ENCODE data around the gene SERF2. TPM values are rescaled to one million over a fixed set of nuclear protein-coding genes. Genes with fewer than 3 reads are reported as not detected.

Gene SERF2
- total RNA-seq, 1 donor from 2014 or later = 769 TPM

DNA sequence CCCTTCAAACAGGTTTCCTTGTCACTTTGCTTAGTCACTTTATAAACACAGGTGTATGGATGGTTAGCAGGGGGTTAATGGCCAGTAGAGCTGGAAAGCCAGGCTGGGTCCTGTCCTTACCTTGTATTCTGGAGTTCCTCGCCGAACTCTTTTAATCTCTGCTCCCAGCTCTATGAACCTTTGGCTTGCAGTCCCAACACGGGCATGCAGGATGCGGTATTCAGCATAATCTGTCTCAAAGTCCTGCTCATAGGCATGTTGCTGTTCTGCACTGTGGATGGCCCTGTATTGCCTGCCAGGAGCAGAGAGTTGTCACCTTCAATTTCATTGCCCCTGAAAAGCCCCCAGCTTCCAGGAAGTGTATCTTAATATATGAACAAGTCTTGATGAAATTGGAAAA, 18.1 kb upstream of the SERF2 start:
- H3K4me3 ChIP-seq = no peak overlapping the region
- ATAC-seq = no peak
- H3K9me3 ChIP-seq = no peaks in the 10 kb centered on the region
- H3K36me3 ChIP-seq = peaks cover 51% of the 10 kb centered on the region
- no peak overlapping the region for H3K27ac ChIP-seq
- H3K27me3 ChIP-seq = no peaks in the 10 kb centered on the region
- H3K4me1 ChIP-seq = peaks cover 8% of the 10 kb centered on the region
- no peak for TF ChIP-seq CTCF (IDR thresholded peaks at IDR 0.05)
- no peak for DNase-seq
- intact Hi-C loops (cut with DNase I) = no loop called here

GRCh38 chr15:43775411-43775965, 16.6 kb upstream of the SERF2 start:
- H3K4me3 ChIP-seq = no peak overlapping the region
- ATAC-seq (peak; percentile 2), DNase-seq (peak; percentile 48)

GRCh38 chr15:43776101-43776717, 15.9 kb upstream of the SERF2 start:
- intact Hi-C loops (cut with DNase I) = no loop called here
- ATAC-seq (peak; percentile 7), DNase-seq (peak; percentile 74)
- H3K4me1 ChIP-seq = peaks cover 8% of the 10 kb centered on the region
- peak overlapping the region; percentile 87 for H3K27ac ChIP-seq
- no peaks in the 10 kb centered on the region for H3K9me3 ChIP-seq
- TF ChIP-seq CTCF (IDR thresholded peaks at IDR 0.05) = no peak
- H3K36me3 ChIP-seq = peaks cover 29% of the 10 kb centered on the region
- no peaks in the 10 kb centered on the region for H3K27me3 ChIP-seq
- peak overlapping the region; percentile 66 for H3K4me3 ChIP-seq

More at GRCh38 chr15:43775411-43775965, 16.6 kb upstream of the SERF2 start:
- intact Hi-C loops (cut with DNase I) = no loop called here
- no peaks in the 10 kb centered on the region for H3K27me3 ChIP-seq
- H3K9me3 ChIP-seq = no peaks in the 10 kb centered on the region
- H3K36me3 ChIP-seq = peaks cover 36% of the 10 kb centered on the region
- peak; percentile 25 for TF ChIP-seq CTCF (IDR thresholded peaks at IDR 0.05)
- no peak overlapping the region for H3K27ac ChIP-seq
- H3K4me1 ChIP-seq = peaks cover 8% of the 10 kb centered on the region

DNA sequence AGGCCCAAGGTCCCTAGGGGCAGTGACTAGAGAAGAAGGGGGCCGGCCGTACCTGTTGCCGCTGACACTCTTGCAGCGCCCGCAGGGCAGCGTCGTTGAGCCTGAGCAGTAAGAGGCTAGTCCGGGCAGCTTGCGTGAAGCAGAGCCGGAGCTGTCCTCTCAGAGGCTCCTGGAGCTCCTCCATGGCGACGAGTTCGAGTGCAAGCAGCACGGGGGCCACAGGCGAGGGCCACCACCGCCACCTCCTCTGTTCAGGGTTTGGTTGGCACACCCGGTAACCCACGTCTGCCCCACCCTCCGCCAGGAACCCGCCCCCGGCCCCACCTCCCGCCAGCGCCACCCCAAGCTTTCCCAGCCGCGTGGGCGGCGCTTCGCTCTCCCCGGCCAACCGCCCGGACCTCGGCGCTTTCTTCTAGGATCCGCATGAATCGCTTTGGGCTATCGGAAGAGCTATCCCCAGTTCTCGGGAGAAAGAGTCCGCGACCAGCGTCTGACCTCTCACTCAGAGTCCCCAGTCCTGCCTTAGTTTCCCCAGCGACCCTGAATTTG, 15.3 kb upstream of the SERF2 start, which contains the start of gene ELL3:
Gene ELL3, minus strand, starts transcription at position 249 of the 549 bp plus-strand sequence. Its CDS starts 65 bp downstream, at position 184.
- no peak for TF ChIP-seq CTCF (IDR thresholded peaks at IDR 0.05)
- Histone ChIP-seq H3K27me3 (no peaks in the 10 kb centered on the region), H3K36me3 (peaks cover 23% of the 10 kb centered on the region), H3K27ac (peak within 1 kb of the TSS; percentile 87), H3K4me1 (peaks cover 8% of the 10 kb centered on the region), H3K4me3 (peak within 1 kb of the TSS; percentile 66), H3K9me3 (no peaks in the 10 kb centered on the region)
- intact Hi-C loops (cut with DNase I) = no loop called here
- peak; percentile 93 for DNase-seq
- peak; percentile 90 for ATAC-seq

- DNase-seq (peak; percentile 91), ATAC-seq (peak; percentile 83)
- TF ChIP-seq CTCF (IDR thresholded peaks at IDR 0.05) = peak; percentile 77
- intact Hi-C loops (cut with DNase I) = no loop called here
- H3K9me3 ChIP-seq = no peaks in the 10 kb centered on the region
- H3K36me3 ChIP-seq = peaks cover 17% of the 10 kb centered on the region
- peak overlapping the region; percentile 66 for H3K4me3 ChIP-seq
- H3K4me1 ChIP-seq = peaks cover 8% of the 10 kb centered on the region
- H3K27ac ChIP-seq = peak overlapping the region; percentile 87
- no peaks in the 10 kb centered on the region for H3K27me3 ChIP-seq
Measured at GRCh38 chr15:43777267-43777914, 14.7 kb upstream of the SERF2 start.
